Forelimb muscle (tissue), 1 donor: Measurements from ENCODE around the gene CALML3. TPM values are rescaled to one million over a fixed set of nuclear protein-coding genes. Genes with fewer than 3 reads are reported as not detected.

Source experiments
- DNase-seq: peaks from one replicate; pipeline ENCODE4 v3.0.0-alpha.2; 2013; ENCODE audit warnings: low read depth
- polyA plus RNA-seq: library from polyadenylated mRNA; unstranded; fragments of 120-200 nt; gene quantifications from one replicate; pipeline ENCODE4 v1.2.1, GENCODE V29; 2013; ENCODE audit not compliant: insufficient read length

CALML3 gene
- polyA plus RNA-seq, 1 donor = 0.09 TPM

GRCh38 chr10:5567477-5567876 lies 42.7 kb downstream of the CALML3 start:
- DNase-seq = no peak

GRCh38 chr10:5568984-5569383 lies 44.2 kb downstream of the CALML3 start:
- no peak for DNase-seq

GRCh38 chr10:5569568-5569967 lies 44.8 kb downstream of the CALML3 start:
- DNase-seq = no peak

GRCh38 chr10:5570007-5570655 lies 45.4 kb downstream of the CALML3 start:
- no peak for DNase-seq

GRCh38 chr10:5570979-5571810 lies 46.4 kb downstream of the CALML3 start:
- DNase-seq = no peak

GRCh38 chr10:5571826-5572225 lies 47.1 kb downstream of the CALML3 start:
- no peak for DNase-seq

GRCh38 chr10:5573319-5573950 lies 48.7 kb downstream of the CALML3 start:
- no peak for DNase-seq

GRCh38 chr10:5573968-5574641 lies 49.3 kb downstream of the CALML3 start:
- DNase-seq = no peak

GRCh38 chr10:5574642-5575131 lies 49.9 kb downstream of the CALML3 start:
- DNase-seq = no peak

- no peak for DNase-seq
Observed at GRCh38 chr10:5575144-5575481, 50.4 kb downstream of the CALML3 start.

- DNase-seq = no peak
Observed at GRCh38 chr10:5575482-5576153, 50.9 kb downstream of the CALML3 start.

- DNase-seq = no peak
Observed at GRCh38 chr10:5576154-5576748, 51.5 kb downstream of the CALML3 start.

Other genes with a start within 250 kb of the CALML3 start
- gene UCN3, start 160.0 kb upstream of the CALML3 start, polyA plus RNA-seq = not detected
- gene TUBAL3, start 120.1 kb upstream of the CALML3 start, polyA plus RNA-seq = 0.20 TPM
- gene NET1, start 112.4 kb upstream of the CALML3 start, polyA plus RNA-seq = 95.3 TPM
- gene CALML5, start 25.4 kb upstream of the CALML3 start, polyA plus RNA-seq = not detected
- gene ASB13, start 141.6 kb downstream of the CALML3 start, polyA plus RNA-seq = 12.2 TPM
- gene TASOR2, start 159.9 kb downstream of the CALML3 start, polyA plus RNA-seq = 30.0 TPM